ENCODE measurements around the gene RPS6KC1. TPM values are rescaled to one million over a fixed set of nuclear protein-coding genes. Genes with fewer than 3 reads are reported as not detected.

The RPS6KC1 gene
- total and polyA plus RNA-seq, 9 of the 15 experiments (the other 6 are each of a cell fraction or from before 2014, with no cell fraction given) = 4.3 to 34.6 (median 20.9) TPM

GRCh38 chr1:213119794-213120193 is 68.8 kb downstream of the RPS6KC1 start:
- no peak for DNase-seq (ENCODE audit: extremely low read depth in 1 of 4, low spot score in 3 of 4)
- 71% methylated on average over 2 of the region's 2 CpGs for WGBS (ENCODE audit: insufficient coverage, low coverage, missing lambda C conversion rate)
- no peaks in the 10 kb centered on the region for H3K27me3 ChIP-seq (ENCODE audit: control insufficient read depth in 2 of 2, insufficient read depth in 2 of 2, low read length in 2 of 2)
- FAIRE-seq = no peak
- H3K79me2 ChIP-seq (ENCODE audit: control insufficient read depth, insufficient read depth, low read length) = peaks cover 18% of the 10 kb centered on the region
- H3K9me1 ChIP-seq (ENCODE audit: control insufficient read depth, insufficient read depth, low read length) = no peaks in the 10 kb centered on the region
- H3K27ac ChIP-seq (ENCODE audit: extremely low read depth, low read depth, low read length) = no peak overlapping the region
- no peak overlapping the region for H3K4me2 ChIP-seq (ENCODE audit: insufficient read depth, low read length)
- H3K9ac ChIP-seq (ENCODE audit: insufficient read depth in 1 of 2, low read depth in 2 of 2, low read length in 2 of 2) = no peak overlapping the region
- H3K36me3 ChIP-seq (ENCODE audit: control insufficient read depth, insufficient read depth, low read length) = peaks cover 18% of the 10 kb centered on the region
- no peak overlapping the region for H2AFZ ChIP-seq (ENCODE audit: low read depth, low read length)
- H3K9me3 ChIP-seq (replicated peaks; ENCODE audit: control insufficient read depth, insufficient read depth, low read depth, low read length) = no peaks in the 10 kb centered on the region
- H3K4me3 ChIP-seq = no peak overlapping the region
- peaks cover 0 to 23% of the 10 kb centered on the region in 2 experiments for H3K4me1 ChIP-seq (replicated peaks in 1 of 2; ENCODE audit: control insufficient read depth in 2 of 2, insufficient read depth in 2 of 2, low read length in 2 of 2)
- intact Hi-C loops (cut with micrococcal nuclease) (loop anchor here (5.0 kb wide), 3 partner anchors 123 to 1003 kb away; no protein-coding TSS in a partner anchor), in situ Hi-C loops (cut with MboI) (no loop called here)
- no peak for TF ChIP-seq DACH1 (IDR thresholded peaks at IDR 0.05; ENCODE audit: partially characterized antibody)
- no peak for TF ChIP-seq ZNF354B (CRISPR knock-in tag; IDR thresholded peaks at IDR 0.05)
- ChIA-PET POLR2A (interaction anchor here (0.6 to 1.7 kb wide), 3 partner anchors 12 to 812 kb away, joined by 3 to 5 read pairs (median 4); no protein-coding TSS in a partner anchor), CTCF (ENCODE audit: low intra/inter-chr PET ratio) (no interaction called here)
- H4K20me1 ChIP-seq (replicated peaks; ENCODE audit: control insufficient read depth, insufficient read depth, low read length) = no peaks in the 10 kb centered on the region
- no peak for ATAC-seq
- no TSS peak for BruUV-seq (replicated peaks)

GRCh38 chr1:213120386-213120785 is 69.3 kb downstream of the RPS6KC1 start:
- H3K9ac ChIP-seq (ENCODE audit: insufficient read depth in 1 of 2, low read depth in 2 of 2, low read length in 2 of 2) = no peak overlapping the region
- H3K4me1 ChIP-seq (replicated peaks in 1 of 2; ENCODE audit: control insufficient read depth in 2 of 2, insufficient read depth in 2 of 2, low read length in 2 of 2) = peaks cover 0 to 26% of the 10 kb centered on the region in 2 experiments
- ChIA-PET POLR2A (interaction anchor here (1.7 kb wide), 1 partner anchor 12 kb away, joined by 5 read pairs; no protein-coding TSS in a partner anchor), CTCF (ENCODE audit: low intra/inter-chr PET ratio) (interaction anchor here (0.5 kb wide), 1 partner anchor 16 kb away, joined by 3 read pairs; no protein-coding TSS in a partner anchor)
- no peaks in the 10 kb centered on the region for H3K9me3 ChIP-seq (replicated peaks; ENCODE audit: control insufficient read depth, insufficient read depth, low read depth, low read length)
- ATAC-seq = no peak
- H3K4me2 ChIP-seq (ENCODE audit: insufficient read depth, low read length) = no peak overlapping the region
- intact Hi-C loops (cut with micrococcal nuclease) = loop anchor here (5.0 kb wide), 3 partner anchors 122 to 1002 kb away; no protein-coding TSS in a partner anchor
- no peak for DNase-seq (ENCODE audit: extremely low read depth in 1 of 4, low spot score in 3 of 4)
- in situ Hi-C loops (cut with MboI) = no loop called here
- H3K27ac ChIP-seq (ENCODE audit: extremely low read depth, low read depth, low read length) = no peak overlapping the region
- H3K9me1 ChIP-seq (ENCODE audit: control insufficient read depth, insufficient read depth, low read length) = no peaks in the 10 kb centered on the region
- no TSS peak for BruUV-seq (replicated peaks)
- H4K20me1 ChIP-seq (replicated peaks; ENCODE audit: control insufficient read depth, insufficient read depth, low read length) = no peaks in the 10 kb centered on the region
- WGBS (ENCODE audit: insufficient coverage, low coverage, missing lambda C conversion rate) = 86% methylated on average over 3 of the region's 3 CpGs
- H2AFZ ChIP-seq (ENCODE audit: low read depth, low read length) = no peak overlapping the region
- H3K4me3 ChIP-seq = no peak overlapping the region
- no peaks in the 10 kb centered on the region for H3K27me3 ChIP-seq (ENCODE audit: control insufficient read depth in 2 of 2, insufficient read depth in 2 of 2, low read length in 2 of 2)
- H3K36me3 ChIP-seq (ENCODE audit: control insufficient read depth, insufficient read depth, low read length) = peaks cover 18% of the 10 kb centered on the region
- no peak for FAIRE-seq
- peaks cover 20% of the 10 kb centered on the region for H3K79me2 ChIP-seq (ENCODE audit: control insufficient read depth, insufficient read depth, low read length)
- TF ChIP-seq ZNF282 (CRISPR knock-in tag; IDR thresholded peaks at IDR 0.05) (no peak), ZNF384 (IDR thresholded peaks at IDR 0.05; ENCODE audit: low read depth, low read length) (no peak), NR3C1 (CRISPR knock-in tag; IDR thresholded peaks at IDR 0.05) (no peak), NFE2 (IDR thresholded peaks at IDR 0.05; ENCODE audit: low read depth) (no peak), SNAPC5 (CRISPR knock-in tag; IDR thresholded peaks at IDR 0.05) (no peak), PURB (CRISPR knock-in tag; IDR thresholded peaks at IDR 0.05; ENCODE audit: low read depth) (no peak), NR0B1 (IDR thresholded peaks at IDR 0.05; ENCODE audit: partially characterized antibody) (no peak), HDGF (IDR thresholded peaks at IDR 0.05) (no peak), ZNF778 (CRISPR knock-in tag; IDR thresholded peaks at IDR 0.05) (no peak), PHB (CRISPR knock-in tag; IDR thresholded peaks at IDR 0.05) (no peak), ZNF511 (CRISPR knock-in tag; IDR thresholded peaks at IDR 0.05) (no peak), GMEB1 (CRISPR knock-in tag; IDR thresholded peaks at IDR 0.05) (no peak), ADNP (tag; IDR thresholded peaks at IDR 0.05) (no peak)

Measured in K562 (cell line).